SK-N-SH (cell line): Measurements from ENCODE around the gene C10orf90.

Experiments used
- EZH2phosphoT487 ChIP-seq: fragments of 200-600 bp; sonication (generic); IDR thresholded peaks from 2 replicates; pipeline ENCODE4 v1.6.1; 2017; ENCODE audit warnings: low read depth, mixed run types, mild to moderate bottlenecking, antibody characterized with exemption, moderate library complexity, borderline replicate concordance
- FOXJ3 ChIP-seq: sonication (generic); formaldehyde crosslinking; IDR thresholded peaks from 2 replicates; pipeline ENCODE4 v1.5.1; 2020; ENCODE audit warnings: mild to moderate bottlenecking, missing genetic modification reagents
- GABPA ChIP-seq: IDR thresholded peaks from 2 replicates; pipeline ENCODE4 v1.4.0; 2012; ENCODE audit warnings: low read depth, mild to moderate bottlenecking
- GATA2 ChIP-seq: sonication (generic); formaldehyde crosslinking; IDR thresholded peaks from 2 replicates; pipeline ENCODE4 v1.5.0; 2020; ENCODE audit warnings: mild to moderate bottlenecking, missing genetic modification reagents
- JUND ChIP-seq: IDR thresholded peaks from 2 replicates; pipeline ENCODE4 v1.4.0; 2012
- POLR2AphosphoS5 ChIP-seq: IDR thresholded peaks from 2 replicates; pipeline ENCODE4 v1.6.1; 2012; ENCODE audit warnings: low read depth, low read length
- RAD21 ChIP-seq: IDR thresholded peaks from 2 replicates; pipeline ENCODE4 v1.6.1; 2012; ENCODE audit warnings: mild to moderate bottlenecking, low read length
- TAF1 ChIP-seq: IDR thresholded peaks from 2 replicates; pipeline ENCODE4 v1.6.1; 2012; ENCODE audit warnings: low read depth, mild to moderate bottlenecking, low read length, moderate library complexity, borderline replicate concordance
- TCF12 ChIP-seq: IDR thresholded peaks from 2 replicates; pipeline ENCODE4 v1.4.0; 2012
- TEAD4 ChIP-seq: IDR thresholded peaks from 2 replicates; pipeline ENCODE4 v1.4.0; 2012; ENCODE audit warnings: mild to moderate bottlenecking, borderline replicate concordance; ENCODE audit not compliant: insufficient read depth
- YY1 ChIP-seq: IDR thresholded peaks from 2 replicates; pipeline ENCODE4 v1.4.0; 2012; ENCODE audit warnings: low read depth, mild to moderate bottlenecking
- TF ChIP-seq, protein P1 (sequence below): fragments of 200-600 bp; sonication (generic); IDR thresholded peaks from 2 replicates; pipeline ENCODE4 v1.6.1; 2017; ENCODE audit warnings: antibody characterized with exemption, mild to moderate bottlenecking, moderate library complexity
- TF ChIP-seq, protein P2 (sequence below): fragments of 150-350 bp; IDR thresholded peaks from 2 replicates; pipeline ENCODE4 v1.6.1; 2016; ENCODE audit warnings: mild to moderate bottlenecking, low read depth, low read length
- TF ChIP-seq, protein P3 (sequence below): IDR thresholded peaks from 2 replicates; pipeline ENCODE4 v1.4.0; 2012; ENCODE audit warnings: low read depth

DNA sequence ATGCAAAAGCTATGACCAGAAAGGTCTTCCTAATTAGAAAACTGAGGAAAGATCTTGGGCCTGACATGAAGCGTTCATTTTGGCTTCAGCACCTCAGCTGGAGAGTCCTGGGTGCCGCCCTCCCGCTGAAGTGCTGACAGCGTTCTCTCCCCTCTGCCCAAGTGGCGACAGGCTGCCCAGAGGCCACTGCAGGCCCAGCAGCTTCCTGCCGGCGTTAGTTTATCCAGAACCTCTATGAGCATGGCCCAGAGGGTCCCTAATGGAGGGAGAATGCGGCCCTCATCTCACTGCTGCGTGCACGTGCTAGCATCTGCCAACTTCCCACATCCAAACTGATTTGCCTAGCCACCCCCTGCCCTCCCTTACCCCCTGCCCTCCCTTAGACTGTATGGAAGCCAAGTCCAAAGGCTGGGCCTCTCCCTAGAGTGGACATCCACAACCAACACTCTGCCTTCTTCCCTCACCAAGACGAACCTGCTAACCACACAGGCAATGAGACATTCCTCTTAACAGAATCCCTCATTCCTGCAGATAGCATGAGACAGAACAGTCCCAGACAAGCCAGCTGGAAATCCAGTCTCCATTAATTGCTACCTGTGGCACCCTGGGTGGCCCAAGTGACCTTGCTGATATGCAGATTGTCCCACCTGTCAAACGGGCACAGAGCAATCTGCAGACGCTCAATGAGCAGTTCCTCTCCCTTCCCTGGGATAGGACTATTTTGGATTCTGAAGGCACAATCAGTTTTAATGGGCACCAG, 108.4 kb downstream of the C10orf90 start:
- TF ChIP-seq, protein P1, sequence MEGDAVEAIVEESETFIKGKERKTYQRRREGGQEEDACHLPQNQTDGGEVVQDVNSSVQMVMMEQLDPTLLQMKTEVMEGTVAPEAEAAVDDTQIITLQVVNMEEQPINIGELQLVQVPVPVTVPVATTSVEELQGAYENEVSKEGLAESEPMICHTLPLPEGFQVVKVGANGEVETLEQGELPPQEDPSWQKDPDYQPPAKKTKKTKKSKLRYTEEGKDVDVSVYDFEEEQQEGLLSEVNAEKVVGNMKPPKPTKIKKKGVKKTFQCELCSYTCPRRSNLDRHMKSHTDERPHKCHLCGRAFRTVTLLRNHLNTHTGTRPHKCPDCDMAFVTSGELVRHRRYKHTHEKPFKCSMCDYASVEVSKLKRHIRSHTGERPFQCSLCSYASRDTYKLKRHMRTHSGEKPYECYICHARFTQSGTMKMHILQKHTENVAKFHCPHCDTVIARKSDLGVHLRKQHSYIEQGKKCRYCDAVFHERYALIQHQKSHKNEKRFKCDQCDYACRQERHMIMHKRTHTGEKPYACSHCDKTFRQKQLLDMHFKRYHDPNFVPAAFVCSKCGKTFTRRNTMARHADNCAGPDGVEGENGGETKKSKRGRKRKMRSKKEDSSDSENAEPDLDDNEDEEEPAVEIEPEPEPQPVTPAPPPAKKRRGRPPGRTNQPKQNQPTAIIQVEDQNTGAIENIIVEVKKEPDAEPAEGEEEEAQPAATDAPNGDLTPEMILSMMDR: no peak
- no peak for TF ChIP-seq TCF12
- TF ChIP-seq FOXJ3: no peak
- no peak for TF ChIP-seq RAD21
- no peak for TF ChIP-seq TEAD4
- no peak for TF ChIP-seq GATA2 (CRISPR knock-in tag)
- TF ChIP-seq TAF1: no peak
- no peak for TF ChIP-seq POLR2AphosphoS5
- TF ChIP-seq, protein P2, sequence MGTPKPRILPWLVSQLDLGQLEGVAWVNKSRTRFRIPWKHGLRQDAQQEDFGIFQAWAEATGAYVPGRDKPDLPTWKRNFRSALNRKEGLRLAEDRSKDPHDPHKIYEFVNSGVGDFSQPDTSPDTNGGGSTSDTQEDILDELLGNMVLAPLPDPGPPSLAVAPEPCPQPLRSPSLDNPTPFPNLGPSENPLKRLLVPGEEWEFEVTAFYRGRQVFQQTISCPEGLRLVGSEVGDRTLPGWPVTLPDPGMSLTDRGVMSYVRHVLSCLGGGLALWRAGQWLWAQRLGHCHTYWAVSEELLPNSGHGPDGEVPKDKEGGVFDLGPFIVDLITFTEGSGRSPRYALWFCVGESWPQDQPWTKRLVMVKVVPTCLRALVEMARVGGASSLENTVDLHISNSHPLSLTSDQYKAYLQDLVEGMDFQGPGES: no peak
- TF ChIP-seq, protein P3, sequence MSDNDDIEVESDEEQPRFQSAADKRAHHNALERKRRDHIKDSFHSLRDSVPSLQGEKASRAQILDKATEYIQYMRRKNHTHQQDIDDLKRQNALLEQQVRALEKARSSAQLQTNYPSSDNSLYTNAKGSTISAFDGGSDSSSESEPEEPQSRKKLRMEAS: no peak
- no peak for TF ChIP-seq EZH2phosphoT487
- no peak for TF ChIP-seq YY1
- TF ChIP-seq JUND: no peak
- no peak for TF ChIP-seq GABPA
